MCF 10A (cell line): ENCODE data around the gene AP4S1. TPM values are rescaled to one million over a fixed set of nuclear protein-coding genes. Genes with fewer than 3 reads are reported as not detected.
A peak's percentile ranks its signal among the peaks of the same experiment; 100 is the strongest.
"Not testable (repeated sequence)": the region's sequence is repeated elsewhere in the genome, so short reads cannot be mapped to it uniquely, and the experiment has no call there.

Experiments
- BruUV-seq: library from RNA; stranded (reverse); fragments of 400-500 nt; replicated peaks from 2 replicates; lab custom pipeline; 2021; lab: Mats Ljungman, UMichigan
- CTCF ChIA-PET: fragments of 300-600 bp; sonication (Branson Sonifier 250); formaldehyde crosslinking; extraction: SDS; loops from one replicate; lab custom pipeline; 2021; ENCODE audit warnings: antibody characterized with exemption, inconsistent platforms; lab: Yijun Ruan, JAX
- POLR2A ChIA-PET: fragments of 300-600, 350-650 bp; sonication (Branson Sonifier 250); formaldehyde crosslinking; extraction: SDS; loops from one replicate; lab custom pipeline; 2020; ENCODE audit warnings: antibody characterized with exemption, inconsistent platforms; lab: Yijun Ruan, JAX
- DNase-seq: peaks from one replicate; pipeline ENCODE4 v3.0.0-alpha.2; 2018; ENCODE audit not compliant: unreplicated experiment
- H3K27ac Mint-ChIP-seq: one replicate; pipeline ENCODE4 v1.8.0; 2022; ENCODE audit warnings: mild to moderate bottlenecking, low read depth, mixed read lengths; ENCODE audit not compliant: unreplicated experiment
- H3K27me3 Mint-ChIP-seq: one replicate; pipeline ENCODE4 v1.8.0; 2022; ENCODE audit warnings: mixed read lengths; ENCODE audit not compliant: insufficient read depth, unreplicated experiment
- H3K36me3 Mint-ChIP-seq: one replicate; pipeline ENCODE4 v1.8.0; 2022; ENCODE audit warnings: mild to moderate bottlenecking, moderate library complexity, mixed read lengths; ENCODE audit not compliant: insufficient read depth, unreplicated experiment
- H3K4me1 Mint-ChIP-seq: one replicate; pipeline ENCODE4 v1.8.0; 2022; ENCODE audit warnings: mixed read lengths; ENCODE audit not compliant: insufficient read depth, unreplicated experiment
- H3K4me3 Mint-ChIP-seq: one replicate; pipeline ENCODE4 v1.8.0; 2022; ENCODE audit warnings: mild to moderate bottlenecking, moderate library complexity, mixed read lengths; ENCODE audit not compliant: unreplicated experiment
- H3K9me3 Mint-ChIP-seq: one replicate; pipeline ENCODE4 v1.8.0; 2022; ENCODE audit warnings: mixed read lengths; ENCODE audit not compliant: unreplicated experiment
- intact Hi-C: fragments of 100-400 bp; cut with micrococcal nuclease; formaldehyde crosslinking; loops from 2 replicates; pipeline ENCODE4 v1.14.1; 2022
- total RNA-seq: library from RNA; stranded (reverse); gene quantifications from 2 replicates; pipeline ENCODE4 v1.2.3, GENCODE V29; 2022
- TF ChIP-seq, protein P1 (sequence below): fragments of 200-600 bp; IDR thresholded peaks from one replicate; pipeline ENCODE4 v1.8.0; 2022; ENCODE audit warnings: antibody characterized with exemption, mild to moderate bottlenecking; ENCODE audit not compliant: unreplicated experiment

AP4S1 gene
- total RNA-seq, 1 experiment from 2014 or later, result 13.4 TPM

DNA sequence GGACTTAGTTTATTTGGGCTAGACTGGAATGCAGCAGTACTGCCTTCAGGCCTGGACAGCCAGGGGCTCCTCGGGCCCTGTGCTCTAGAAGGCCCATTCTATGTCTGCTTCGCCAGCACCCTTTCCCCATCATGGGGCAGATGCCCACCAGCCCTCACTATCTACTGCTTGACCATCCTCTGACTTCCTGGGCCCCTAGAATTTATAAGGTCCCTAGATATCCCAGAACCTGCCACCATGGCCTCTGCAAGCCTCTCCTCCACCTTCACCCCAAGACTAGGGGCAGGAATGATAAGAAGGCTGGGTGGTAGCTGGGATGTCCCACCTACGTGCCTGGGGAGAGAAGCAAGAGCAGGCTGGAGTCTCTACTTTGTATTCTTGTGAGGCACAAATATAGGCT is 59.6 kb downstream of the AP4S1 start:
- no TSS peak for BruUV-seq
- no peak for DNase-seq

GRCh38 chr14:31086466-31086865 is 61.0 kb downstream of the AP4S1 start:
- BruUV-seq, DNase-seq, H3K27ac Mint-ChIP-seq, H3K4me3 Mint-ChIP-seq, intact Hi-C loops, H3K9me3 Mint-ChIP-seq, H3K27me3 Mint-ChIP-seq, H3K36me3 Mint-ChIP-seq: not testable (repeated sequence)
- POLR2A ChIA-PET, result interaction anchor here (1.0 to 1.6 kb wide), 4 partner anchors 60 to 108 kb away, joined by 3 to 6 read pairs (median 4); partner anchors contain the start of genes AP4S1 and STRN3
- peaks cover 12% of the 10 kb centered on the region for H3K4me1 Mint-ChIP-seq
- CTCF ChIA-PET, result interaction anchor here (0.6 to 3.6 kb wide), 7 partner anchors 20 to 506 kb away, joined by 3 to 23 read pairs (median 3); no protein-coding TSS in a partner anchor

More for the DNA sequence above, 59.6 kb downstream of the AP4S1 start:
- H3K9me3 Mint-ChIP-seq, result no peaks in the 10 kb centered on the region
- intact Hi-C loops, result no loop called here
- POLR2A ChIA-PET, result no interaction called here
- CTCF ChIA-PET, result interaction anchor here (0.6 to 3.6 kb wide), 4 partner anchors 45 to 106 kb away, joined by 3 to 23 read pairs (median 12); no protein-coding TSS in a partner anchor
- no peak overlapping the region for H3K4me3 Mint-ChIP-seq
- no peaks in the 10 kb centered on the region for H3K36me3 Mint-ChIP-seq
- no peaks in the 10 kb centered on the region for H3K27me3 Mint-ChIP-seq
- H3K4me1 Mint-ChIP-seq, result no peaks in the 10 kb centered on the region
- H3K27ac Mint-ChIP-seq, result no peak overlapping the region
- TF ChIP-seq, protein P1, sequence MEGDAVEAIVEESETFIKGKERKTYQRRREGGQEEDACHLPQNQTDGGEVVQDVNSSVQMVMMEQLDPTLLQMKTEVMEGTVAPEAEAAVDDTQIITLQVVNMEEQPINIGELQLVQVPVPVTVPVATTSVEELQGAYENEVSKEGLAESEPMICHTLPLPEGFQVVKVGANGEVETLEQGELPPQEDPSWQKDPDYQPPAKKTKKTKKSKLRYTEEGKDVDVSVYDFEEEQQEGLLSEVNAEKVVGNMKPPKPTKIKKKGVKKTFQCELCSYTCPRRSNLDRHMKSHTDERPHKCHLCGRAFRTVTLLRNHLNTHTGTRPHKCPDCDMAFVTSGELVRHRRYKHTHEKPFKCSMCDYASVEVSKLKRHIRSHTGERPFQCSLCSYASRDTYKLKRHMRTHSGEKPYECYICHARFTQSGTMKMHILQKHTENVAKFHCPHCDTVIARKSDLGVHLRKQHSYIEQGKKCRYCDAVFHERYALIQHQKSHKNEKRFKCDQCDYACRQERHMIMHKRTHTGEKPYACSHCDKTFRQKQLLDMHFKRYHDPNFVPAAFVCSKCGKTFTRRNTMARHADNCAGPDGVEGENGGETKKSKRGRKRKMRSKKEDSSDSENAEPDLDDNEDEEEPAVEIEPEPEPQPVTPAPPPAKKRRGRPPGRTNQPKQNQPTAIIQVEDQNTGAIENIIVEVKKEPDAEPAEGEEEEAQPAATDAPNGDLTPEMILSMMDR, result no peak

GRCh38 chr14:31090883-31091764 is 65.7 kb downstream of the AP4S1 start:
- Mint-ChIP-seq H3K9me3 (no peaks in the 10 kb centered on the region), H3K4me3 (no peak overlapping the region), H3K36me3 (peaks cover 17% of the 10 kb centered on the region), H3K27me3 (no peaks in the 10 kb centered on the region), H3K4me1 (peaks cover 12% of the 10 kb centered on the region), H3K27ac (peak overlapping the region; percentile 96)
- ChIA-PET POLR2A (interaction anchor here (0.8 to 2.1 kb wide), 10 partner anchors 9 to 131 kb away, joined by 3 to 10 read pairs (median 4); partner anchors contain the start of genes AP4S1 and STRN3), CTCF (interaction anchor here (0.6 to 2.6 kb wide), 6 partner anchors 9 to 115 kb away, joined by 3 to 26 read pairs (median 6); no protein-coding TSS in a partner anchor)
- intact Hi-C loops, result no loop called here
- TF ChIP-seq, protein P1, result no peak
- peak; percentile 86 for DNase-seq
- no TSS peak for BruUV-seq

DNA sequence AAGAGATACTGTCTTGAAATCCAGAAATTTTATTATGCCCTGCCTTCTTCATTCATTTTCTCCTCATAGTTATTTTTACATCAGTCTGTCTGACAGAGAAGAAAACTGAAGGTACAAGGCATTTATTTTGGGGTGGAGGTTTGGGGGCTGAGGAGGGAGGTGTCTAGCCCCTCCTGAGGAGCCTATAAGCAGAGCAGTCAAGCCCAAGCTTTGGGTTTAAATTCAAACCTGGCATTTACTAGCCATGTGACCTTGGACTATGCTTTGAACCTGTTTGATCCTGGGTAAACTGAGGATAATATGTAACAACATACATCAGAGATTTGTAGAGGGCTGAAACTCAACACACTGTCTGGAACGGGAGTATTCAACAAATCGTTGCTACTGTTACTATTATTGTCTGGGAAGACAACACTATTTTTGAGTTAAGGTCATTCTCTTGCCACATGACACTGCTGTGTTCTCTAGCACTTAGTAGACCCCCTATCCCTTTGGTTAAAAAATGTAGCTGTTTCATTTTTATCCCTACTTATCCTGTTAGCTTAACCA is 66.8 kb downstream of the AP4S1 start:
- H3K9me3 Mint-ChIP-seq, result no peaks in the 10 kb centered on the region
- no peak overlapping the region for H3K4me3 Mint-ChIP-seq
- BruUV-seq, result no TSS peak
- TF ChIP-seq, protein P1, result no peak
- H3K27me3 Mint-ChIP-seq, result no peaks in the 10 kb centered on the region
- H3K4me1 Mint-ChIP-seq, result peaks cover 12% of the 10 kb centered on the region
- H3K27ac Mint-ChIP-seq, result no peak overlapping the region
- POLR2A ChIA-PET, result no interaction called here
- intact Hi-C loops, result no loop called here
- peaks cover 27% of the 10 kb centered on the region for H3K36me3 Mint-ChIP-seq
- CTCF ChIA-PET, result interaction anchor here (0.6 to 2.8 kb wide), 4 partner anchors 10 to 418 kb away, joined by 3 to 10 read pairs (median 3); no protein-coding TSS in a partner anchor
- no peak for DNase-seq

GRCh38 chr14:31093884-31094839 is 68.7 kb downstream of the AP4S1 start:
- H3K27me3 Mint-ChIP-seq, H3K9me3 Mint-ChIP-seq, H3K27ac Mint-ChIP-seq, H3K4me3 Mint-ChIP-seq, BruUV-seq, DNase-seq, intact Hi-C loops: not testable (repeated sequence)
- H3K4me1 Mint-ChIP-seq, result peaks cover 12% of the 10 kb centered on the region
- ChIA-PET CTCF (interaction anchor here (2.8 kb wide), 1 partner anchor 12 kb away, joined by 10 read pairs; no protein-coding TSS in a partner anchor), POLR2A (interaction anchor here (0.6 kb wide), 2 partner anchors 107 to 324 kb away, joined by 3 read pairs; no protein-coding TSS in a partner anchor)
- H3K36me3 Mint-ChIP-seq, result peaks cover 47% of the 10 kb centered on the region

DNA sequence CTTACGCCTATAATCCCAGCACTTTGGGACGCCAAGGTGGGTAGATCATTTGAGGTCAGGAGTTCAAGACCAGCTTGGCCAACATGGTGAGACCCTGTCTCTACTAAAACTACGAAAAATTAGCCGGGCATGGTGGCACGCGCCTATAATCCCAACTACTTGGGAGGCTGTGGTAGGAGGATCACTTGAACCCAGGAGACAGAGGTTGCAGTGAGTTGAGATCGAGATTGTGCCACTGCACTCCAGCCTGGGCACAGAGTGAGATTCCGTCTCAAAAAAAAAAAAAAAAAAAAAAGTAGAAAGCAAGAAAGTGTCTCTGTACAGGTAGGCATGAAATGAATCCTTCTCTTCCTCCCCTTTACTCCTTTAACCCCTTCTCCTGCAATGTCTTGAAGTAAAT is 70.4 kb downstream of the AP4S1 start:
- H3K27me3 Mint-ChIP-seq, intact Hi-C loops, H3K9me3 Mint-ChIP-seq, BruUV-seq, H3K27ac Mint-ChIP-seq, DNase-seq, H3K4me1 Mint-ChIP-seq, H3K4me3 Mint-ChIP-seq: not testable (repeated sequence)
- ChIA-PET POLR2A (interaction anchor here (1.1 kb wide), 1 partner anchor 73 kb away, joined by 3 read pairs; no protein-coding TSS in a partner anchor), CTCF (interaction anchor here (0.7 to 1.2 kb wide), 2 partner anchors 13 to 998 kb away, joined by 3 to 8 read pairs; no protein-coding TSS in a partner anchor)
- peaks cover 58% of the 10 kb centered on the region for H3K36me3 Mint-ChIP-seq
